T-helper 1 cell treated with Interleukin-12 subunit alpha and Interleukin-12 subunit beta and Interleukin-4 antibody, amounts not matched to agents 30 μg/mL and 1 μg/mL, for 36 hours (primary cell): ENCODE measurements around the gene GALNT18.

Experiments used
- H3K27ac Mint-ChIP-seq: one replicate; pipeline ENCODE4 v1.8.0; 2021; ENCODE audit warnings: mild to moderate bottlenecking, mixed read lengths
- H3K27me3 Mint-ChIP-seq: one replicate; pipeline ENCODE4 v1.8.0; 2021; ENCODE audit warnings: low read depth, mixed read lengths
- H3K36me3 Mint-ChIP-seq: one replicate; pipeline ENCODE4 v1.8.0; 2021; ENCODE audit warnings: low read depth, mixed read lengths
- H3K4me1 Mint-ChIP-seq: one replicate; pipeline ENCODE4 v1.8.0; 2021; ENCODE audit warnings: low read depth, mixed read lengths
- H3K4me3 Mint-ChIP-seq: one replicate; pipeline ENCODE4 v1.8.0; 2021; ENCODE audit warnings: mild to moderate bottlenecking, moderate library complexity, mixed read lengths
- H3K9me3 Mint-ChIP-seq: one replicate; pipeline ENCODE4 v1.8.0; 2021; ENCODE audit warnings: mixed read lengths

GALNT18 gene

GRCh38 chr11:11348303-11348702, 273.5 kb downstream of the GALNT18 start:
- Mint-ChIP-seq H3K4me3 (no peak overlapping the region), H3K36me3 (no peaks in the 10 kb centered on the region), H3K27me3 (no peaks in the 10 kb centered on the region), H3K4me1 (peaks cover 2% of the 10 kb centered on the region), H3K27ac (no peak overlapping the region), H3K9me3 (no peaks in the 10 kb centered on the region)

- Mint-ChIP-seq H3K36me3 (no peaks in the 10 kb centered on the region), H3K4me1 (peaks cover 2% of the 10 kb centered on the region), H3K27ac (no peak overlapping the region), H3K27me3 (no peaks in the 10 kb centered on the region), H3K4me3 (no peak overlapping the region), H3K9me3 (no peaks in the 10 kb centered on the region)
These were observed 274.2 kb downstream of the GALNT18 start for GRCh38 chr11:11347592-11347991.

DNA sequence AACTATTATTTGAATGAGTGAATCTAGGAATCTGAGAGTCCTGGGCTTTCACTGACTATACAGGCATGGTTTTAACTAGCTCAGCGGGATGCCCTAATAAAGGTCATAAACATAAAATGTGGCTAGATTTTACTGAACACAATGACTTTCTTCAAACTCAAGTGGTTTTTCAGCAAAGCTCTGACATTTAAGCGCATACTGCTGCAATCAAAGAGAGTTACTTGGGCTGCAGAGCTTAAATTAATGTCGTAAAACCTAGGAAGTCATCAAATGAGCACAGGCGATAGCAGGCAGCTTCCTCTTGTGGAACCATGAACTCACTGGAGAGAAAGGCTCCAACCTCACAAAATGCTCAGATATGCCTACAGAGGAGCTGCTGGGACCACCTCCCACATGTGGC, 275.5 kb downstream of the GALNT18 start:
- Mint-ChIP-seq H3K27me3 (no peaks in the 10 kb centered on the region), H3K27ac (no peak overlapping the region), H3K4me1 (peaks cover 2% of the 10 kb centered on the region), H3K9me3 (no peaks in the 10 kb centered on the region), H3K4me3 (no peak overlapping the region), H3K36me3 (no peaks in the 10 kb centered on the region)

DNA sequence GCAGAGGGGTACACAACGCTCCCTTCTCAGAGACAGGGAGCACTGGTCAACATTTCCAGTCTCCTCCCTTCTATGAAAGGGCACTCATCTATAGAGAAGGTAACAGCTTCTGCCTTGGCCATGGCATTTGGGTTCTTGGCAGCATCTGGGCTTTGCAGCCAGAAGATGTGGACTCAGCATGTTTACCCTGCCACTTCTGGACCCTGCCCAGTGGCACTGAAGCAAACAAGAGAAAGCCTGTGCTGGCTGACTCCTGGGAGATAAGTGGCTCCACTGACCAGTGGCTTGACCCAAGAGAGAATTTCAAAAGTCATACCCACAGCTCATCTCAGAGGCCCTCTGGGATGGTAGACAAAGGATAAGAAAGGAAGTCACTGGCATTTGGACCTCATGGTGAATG, 276.7 kb downstream of the GALNT18 start:
- no peak overlapping the region for H3K27ac Mint-ChIP-seq
- no peaks in the 10 kb centered on the region for H3K36me3 Mint-ChIP-seq

DNA sequence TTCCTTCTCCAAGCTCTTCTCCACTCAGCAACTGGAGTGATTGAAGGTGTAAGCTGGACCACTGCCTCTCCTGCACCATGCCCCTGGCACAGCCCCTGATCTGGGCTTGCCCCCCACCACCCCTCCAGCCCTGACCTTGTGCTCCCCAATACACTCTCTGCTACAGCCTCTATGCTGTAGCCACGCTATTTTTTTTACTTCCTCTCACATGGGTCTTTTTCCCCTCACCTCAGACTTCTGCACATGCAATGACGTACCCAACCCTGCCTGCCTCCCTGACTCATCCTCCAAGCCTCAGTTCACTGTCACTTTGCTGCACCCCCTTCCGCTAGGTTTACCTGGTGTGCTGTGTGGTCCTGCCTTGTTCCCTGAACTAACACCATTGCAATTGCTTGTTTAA, 277.8 kb downstream of the GALNT18 start:
- H3K36me3 Mint-ChIP-seq = no peaks in the 10 kb centered on the region

More for the DNA sequence above, 276.7 kb downstream of the GALNT18 start:
- Mint-ChIP-seq H3K4me3 (no peak overlapping the region), H3K4me1 (peaks cover 2% of the 10 kb centered on the region), H3K9me3 (no peaks in the 10 kb centered on the region), H3K27me3 (no peaks in the 10 kb centered on the region)

GRCh38 chr11:11338304-11338703, 283.5 kb downstream of the GALNT18 start:
- Mint-ChIP-seq H3K36me3 (no peaks in the 10 kb centered on the region), H3K4me1 (peaks cover 3% of the 10 kb centered on the region), H3K9me3 (no peaks in the 10 kb centered on the region), H3K27ac (no peak overlapping the region), H3K4me3 (no peak overlapping the region), H3K27me3 (no peaks in the 10 kb centered on the region)

More for the DNA sequence above, 277.8 kb downstream of the GALNT18 start:
- Mint-ChIP-seq H3K9me3 (no peaks in the 10 kb centered on the region), H3K27ac (no peak overlapping the region), H3K27me3 (no peaks in the 10 kb centered on the region), H3K4me3 (no peak overlapping the region), H3K4me1 (peaks cover 2% of the 10 kb centered on the region)

DNA sequence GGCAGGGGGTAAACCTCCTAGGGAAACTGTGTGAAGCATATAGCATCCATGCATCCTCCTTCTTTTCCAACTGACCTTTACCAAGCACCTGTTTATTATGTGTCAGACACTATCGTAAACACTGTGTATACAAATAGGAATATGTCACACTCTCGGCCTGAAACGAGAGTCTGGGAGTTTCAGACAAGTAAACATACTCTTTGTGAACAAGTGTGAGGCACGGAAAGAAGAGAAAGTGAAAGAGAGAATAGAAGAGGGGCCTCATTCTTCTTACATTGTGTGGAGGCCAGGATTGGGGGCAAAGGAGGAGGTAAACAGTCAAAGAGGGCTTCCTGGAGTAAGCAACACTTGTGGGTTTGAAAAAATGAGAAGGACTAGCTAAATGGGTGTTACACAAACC, 285.1 kb downstream of the GALNT18 start:
- H3K36me3 Mint-ChIP-seq = no peaks in the 10 kb centered on the region
- no peak overlapping the region for H3K27ac Mint-ChIP-seq
- H3K9me3 Mint-ChIP-seq = no peaks in the 10 kb centered on the region
- no peak overlapping the region for H3K4me3 Mint-ChIP-seq
- H3K4me1 Mint-ChIP-seq = peaks cover 3% of the 10 kb centered on the region
- H3K27me3 Mint-ChIP-seq = no peaks in the 10 kb centered on the region

- Mint-ChIP-seq H3K27ac (no peak overlapping the region), H3K27me3 (no peaks in the 10 kb centered on the region), H3K4me3 (no peak overlapping the region), H3K4me1 (peaks cover 3% of the 10 kb centered on the region), H3K9me3 (no peaks in the 10 kb centered on the region), H3K36me3 (no peaks in the 10 kb centered on the region)
These were observed 286.8 kb downstream of the GALNT18 start for GRCh38 chr11:11335043-11335442.

GRCh38 chr11:11334607-11335006, 287.2 kb downstream of the GALNT18 start:
- Mint-ChIP-seq H3K9me3 (no peaks in the 10 kb centered on the region), H3K36me3 (no peaks in the 10 kb centered on the region), H3K4me3 (no peak overlapping the region), H3K27ac (no peak overlapping the region), H3K4me1 (peaks cover 3% of the 10 kb centered on the region), H3K27me3 (no peaks in the 10 kb centered on the region)

- Mint-ChIP-seq H3K4me1 (no peaks in the 10 kb centered on the region), H3K4me3 (no peak overlapping the region), H3K36me3 (no peaks in the 10 kb centered on the region), H3K27me3 (no peaks in the 10 kb centered on the region), H3K27ac (no peak overlapping the region), H3K9me3 (no peaks in the 10 kb centered on the region)
These were observed 289.6 kb downstream of the GALNT18 start for GRCh38 chr11:11332141-11332710.

GRCh38 chr11:11329062-11329806, 292.6 kb downstream of the GALNT18 start:
- Mint-ChIP-seq H3K4me3 (no peak overlapping the region), H3K4me1 (no peaks in the 10 kb centered on the region), H3K27me3 (no peaks in the 10 kb centered on the region), H3K27ac (no peak overlapping the region), H3K36me3 (no peaks in the 10 kb centered on the region), H3K9me3 (no peaks in the 10 kb centered on the region)

DNA sequence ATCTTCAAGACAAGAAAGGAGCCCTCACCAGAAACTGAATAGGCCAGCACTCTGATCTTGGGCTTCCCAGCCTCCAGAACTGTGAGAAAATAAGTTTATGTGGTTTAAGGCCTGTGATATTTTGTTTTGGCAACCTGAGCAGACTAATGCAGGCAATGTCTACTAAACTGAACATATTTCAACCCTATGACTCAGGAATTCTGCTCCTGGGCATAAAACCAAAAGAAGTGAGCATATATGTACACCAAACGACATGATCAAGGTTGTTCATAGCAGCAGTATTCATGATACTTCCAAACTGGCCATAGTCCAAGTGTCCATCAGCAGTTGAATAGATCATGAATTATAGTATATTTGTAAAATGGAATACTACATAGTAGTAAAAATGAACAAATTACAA, 297.7 kb downstream of the GALNT18 start:
- Mint-ChIP-seq H3K9me3 (no peaks in the 10 kb centered on the region), H3K27ac (no peak overlapping the region), H3K36me3 (no peaks in the 10 kb centered on the region), H3K27me3 (no peaks in the 10 kb centered on the region), H3K4me3 (no peak overlapping the region), H3K4me1 (no peaks in the 10 kb centered on the region)

DNA sequence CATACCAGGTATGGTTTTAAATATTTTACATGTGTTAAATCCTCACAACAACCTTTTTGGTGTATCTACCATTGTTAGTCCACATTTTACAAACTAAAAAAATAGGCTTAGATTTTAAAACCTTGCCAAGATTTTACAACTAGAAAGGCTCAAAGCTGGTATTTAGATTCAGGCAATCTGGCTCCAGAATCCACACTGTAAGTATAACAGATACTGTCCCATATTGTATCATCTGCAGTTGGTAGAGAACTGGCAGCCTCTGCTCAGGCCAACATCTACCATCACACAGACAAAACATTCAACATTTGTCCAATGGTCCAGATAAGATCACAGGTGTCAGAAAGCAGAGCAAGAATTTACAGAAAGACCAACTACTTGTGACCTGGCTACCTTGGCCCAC, 299.7 kb downstream of the GALNT18 start:
- Mint-ChIP-seq H3K27ac (no peak overlapping the region), H3K4me1 (no peaks in the 10 kb centered on the region), H3K4me3 (no peak overlapping the region), H3K27me3 (no peaks in the 10 kb centered on the region), H3K9me3 (no peaks in the 10 kb centered on the region), H3K36me3 (no peaks in the 10 kb centered on the region)

DNA sequence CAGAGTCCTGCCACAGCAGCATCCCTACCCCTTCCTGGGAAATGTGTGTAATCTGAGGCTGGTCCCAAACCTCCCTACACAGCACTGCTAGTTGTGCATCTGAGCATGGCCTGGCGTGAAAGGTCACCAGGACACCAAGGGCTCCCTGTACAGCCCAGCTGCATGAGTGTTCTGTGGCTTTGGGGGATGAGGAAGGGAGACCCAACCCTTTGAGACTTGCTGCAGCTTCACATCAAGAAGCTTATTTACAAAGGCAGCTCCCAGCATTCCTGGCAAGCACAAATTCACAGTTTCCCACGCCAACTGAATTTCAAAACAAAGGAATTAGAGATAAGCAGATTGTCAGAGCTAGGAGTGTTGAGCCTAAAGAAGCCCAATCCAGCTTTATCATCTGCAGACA, 301.0 kb downstream of the GALNT18 start:
- no peak overlapping the region for H3K27ac Mint-ChIP-seq
- H3K4me3 Mint-ChIP-seq = no peak overlapping the region
- H3K27me3 Mint-ChIP-seq = no peaks in the 10 kb centered on the region
- H3K36me3 Mint-ChIP-seq = no peaks in the 10 kb centered on the region
- H3K4me1 Mint-ChIP-seq = no peaks in the 10 kb centered on the region
- H3K9me3 Mint-ChIP-seq = no peaks in the 10 kb centered on the region

DNA sequence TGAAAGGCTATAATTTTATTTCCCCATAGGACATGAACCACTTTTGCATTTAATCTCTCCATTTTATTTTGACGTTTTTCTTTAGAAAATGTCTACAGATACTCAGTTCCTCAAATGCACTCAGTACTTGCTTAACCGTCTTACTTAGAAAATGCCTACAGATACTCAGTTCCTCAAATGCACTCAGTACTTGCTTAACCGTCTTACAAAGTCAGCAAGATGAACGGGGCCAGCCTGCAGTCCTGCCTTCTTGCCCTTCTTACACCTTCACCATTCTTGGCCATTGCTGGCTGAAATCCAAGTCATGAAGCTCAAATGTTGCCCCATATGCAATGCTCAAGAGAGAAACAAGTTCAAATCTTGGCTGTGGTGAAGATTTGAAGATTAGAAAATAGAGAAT, 302.8 kb downstream of the GALNT18 start:
- H3K36me3 Mint-ChIP-seq = no peaks in the 10 kb centered on the region
- no peaks in the 10 kb centered on the region for H3K4me1 Mint-ChIP-seq
- H3K27ac Mint-ChIP-seq = no peak overlapping the region
- H3K4me3 Mint-ChIP-seq = no peak overlapping the region
- no peaks in the 10 kb centered on the region for H3K27me3 Mint-ChIP-seq
- no peaks in the 10 kb centered on the region for H3K9me3 Mint-ChIP-seq
